CD14-positive monocyte (primary cell): ENCODE measurements around the gene DTX4. TPM values are rescaled to one million over a fixed set of nuclear protein-coding genes. Genes with fewer than 3 reads are reported as not detected.

Source experiments
- DNase-seq, 3 donors: peaks; one replicate each; pipeline ENCODE4 v3.0.0-alpha.2; 2011 to 2022
- H2AFZ ChIP-seq: 2 replicates; pipeline ENCODE4 v1.6.0; 2012; ENCODE audit warnings: mild to moderate bottlenecking, low read depth, low read length, inconsistent platforms; ENCODE audit not compliant: insufficient read depth, poor library complexity, severe bottlenecking
- H3K27ac ChIP-seq, 2 donors: 1 replicate in 1 of 2; 2 replicates in 1 of 2; pipeline ENCODE4 v1.5.1; 2012 to 2013; ENCODE audit warnings: low read length in 2 of 2, control low read depth in 1 of 2, inconsistent platforms in 1 of 2, low read depth in 1 of 2, mild to moderate bottlenecking in 1 of 2
- H3K27me3 ChIP-seq, 2 donors: one replicate each; pipeline versions ENCODE4 v1.6.0 to v1.6.1; 2011 to 2013; ENCODE audit warnings: low read length in 2 of 2; ENCODE audit not compliant: control insufficient read depth in 2 of 2, insufficient read depth in 2 of 2
- H3K36me3 ChIP-seq, 2 donors: replicated peaks in 1 of 2; 1 replicate in 1 of 2; 2 replicates in 1 of 2; pipeline versions ENCODE4 v1.5.1 to v1.6.1; 2012 to 2013; ENCODE audit warnings: low read length in 2 of 2, control low read depth in 1 of 2, inconsistent platforms in 1 of 2, mild to moderate bottlenecking in 1 of 2; ENCODE audit not compliant: insufficient read depth in 2 of 2, control insufficient read depth in 1 of 2
- H3K4me1 ChIP-seq, 2 donors: 1 replicate in 1 of 2; 2 replicates in 1 of 2; pipeline versions ENCODE4 v1.5.1 to v1.6.1; 2012 to 2013; ENCODE audit warnings: low read length in 2 of 2, control low read depth in 1 of 2, inconsistent platforms in 1 of 2, mild to moderate bottlenecking in 1 of 2, moderate library complexity in 1 of 2; ENCODE audit not compliant: insufficient read depth in 2 of 2, control insufficient read depth in 1 of 2
- H3K4me2 ChIP-seq: replicated peaks from 2 replicates; pipeline ENCODE3; 2012; ENCODE audit warnings: low read length, moderate library complexity, mild to moderate bottlenecking; ENCODE audit not compliant: poor library complexity, severe bottlenecking; ENCODE audit errors: extremely low read depth
- H3K4me3 ChIP-seq, 3 experiments: fragments of 200-600 bp in 1 of 3; sonication (generic) in 1 of 3; replicated peaks in 1 of 3; 1 replicate in 2 of 3; 2 replicates in 1 of 3; pipeline ENCODE4 v1.5.1; 2011 to 2013; ENCODE audit warnings: low read length in 3 of 3, mild to moderate bottlenecking in 3 of 3, control low read depth in 2 of 3, low read depth in 2 of 3, inconsistent platforms in 1 of 3, moderate library complexity in 1 of 3
- H3K79me2 ChIP-seq: 2 replicates; pipeline ENCODE4 v1.6.0; 2012; ENCODE audit warnings: mild to moderate bottlenecking, control low read depth, inconsistent platforms, low read length, moderate library complexity; ENCODE audit not compliant: insufficient read depth
- H3K9ac ChIP-seq: 2 replicates; pipeline ENCODE4 v1.6.0; 2017; ENCODE audit warnings: low read length, mild to moderate bottlenecking; ENCODE audit not compliant: insufficient read depth, poor library complexity, severe bottlenecking
- H3K9me3 ChIP-seq, 2 donors: replicated peaks in 1 of 2; 1 replicate in 1 of 2; 2 replicates in 1 of 2; pipeline versions ENCODE4 v1.5.1 to v1.6.1; 2012 to 2013; ENCODE audit warnings: low read length in 2 of 2, control low read depth in 1 of 2; ENCODE audit not compliant: control insufficient read depth in 1 of 2, insufficient read depth in 1 of 2
- H4K20me1 ChIP-seq: 2 replicates; pipeline ENCODE4 v1.6.0; 2012; ENCODE audit warnings: mild to moderate bottlenecking, low read length, control low read depth, moderate library complexity; ENCODE audit not compliant: insufficient read depth
- H3K27ac Mint-ChIP-seq, 7 donors: one replicate each; pipeline ENCODE4 v1.8.0; 2020; ENCODE audit warnings: mild to moderate bottlenecking in 7 of 7, mixed read lengths in 7 of 7, moderate library complexity in 6 of 7, inconsistent platforms in 2 of 7
- H3K27me3 Mint-ChIP-seq, 3 donors: one replicate each; pipeline ENCODE4 v1.8.0; 2021 to 2022; ENCODE audit warnings: low read depth in 3 of 3, mild to moderate bottlenecking in 3 of 3, mixed read lengths in 3 of 3, moderate library complexity in 3 of 3, inconsistent platforms in 1 of 3
- H3K36me3 Mint-ChIP-seq, 2 donors: one replicate each; pipeline ENCODE4 v1.8.0; 2020; ENCODE audit warnings: mixed read lengths in 2 of 2, inconsistent platforms in 1 of 2, mild to moderate bottlenecking in 1 of 2
- H3K4me1 Mint-ChIP-seq: one replicate; pipeline ENCODE4 v1.8.0; 2020; ENCODE audit warnings: mild to moderate bottlenecking, mixed read lengths
- H3K4me3 Mint-ChIP-seq, 2 donors: one replicate each; pipeline ENCODE4 v1.8.0; 2020; ENCODE audit warnings: mild to moderate bottlenecking in 2 of 2, mixed read lengths in 2 of 2, moderate library complexity in 1 of 2
- H3K9me3 Mint-ChIP-seq, 7 donors: one replicate each; pipeline ENCODE4 v1.8.0; 2020 to 2022; ENCODE audit warnings: mixed read lengths in 7 of 7, mild to moderate bottlenecking in 6 of 7, moderate library complexity in 6 of 7, inconsistent platforms in 2 of 7
- CTCF ChIP-seq: fragments of 200-600 bp; IDR thresholded peaks from one replicate; pipeline ENCODE4 v1.8.0; 2022; ENCODE audit warnings: antibody characterized with exemption, mild to moderate bottlenecking
- WGBS: methylation state at CpG from one replicate; pipeline ENCODE4 v1.1.5; 2013; ENCODE audit warnings: missing lambda C conversion rate; ENCODE audit not compliant: insufficient coverage; 5-methylcytosine and 5-hydroxymethylcytosine counted together
- intact Hi-C, 2 donors: fragments of 100-400 bp; cut with micrococcal nuclease; formaldehyde crosslinking; loops; one replicate each; pipeline versions ENCODE4 v1.15.0 to v1.15.1; 2023
- polyA plus RNA-seq, 3 donors: library from polyadenylated mRNA; depleted of rRNA in 1 of 3; unstranded in 2 of 3; stranded (reverse) in 1 of 3; fragments of 300-500 nt in 2 of 3; fragments of >200 nt in 1 of 3; fragmentation: Illumina TruSeq in 2 of 3; gene quantifications; 1 replicate in 2 of 3; 2 replicates in 1 of 3; pipeline ENCODE4 v1.2.3, GENCODE V29; 2012 to 2021

Gene DTX4
- polyA plus RNA-seq, 3 donors, result 0.96 to 1.9 (median 1.1) TPM

DNA sequence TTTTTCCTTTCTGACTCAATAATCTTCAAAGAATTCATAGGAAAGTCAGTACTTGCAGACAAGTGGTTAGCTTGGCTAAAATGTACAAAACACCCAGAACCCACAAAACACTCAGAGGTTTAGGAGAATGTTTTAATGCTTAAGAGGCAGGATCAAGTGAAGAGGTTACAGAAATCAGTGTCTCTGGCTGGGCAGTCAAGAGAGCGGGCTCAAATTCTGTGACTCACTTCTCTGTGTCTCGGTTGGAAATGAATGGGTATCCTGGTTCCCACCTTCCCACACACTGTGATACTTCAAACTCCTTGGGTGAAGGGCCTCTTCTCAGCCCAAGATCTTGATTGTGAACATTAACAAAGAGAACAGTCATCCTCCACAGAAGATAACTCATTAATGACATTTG is 37.0 kb downstream of the DTX4 start:
- peak overlapping the region; percentile 81 for H3K9ac ChIP-seq
- peak overlapping the region; percentile 70 to 99 (median 98) for H3K4me3 ChIP-seq
- TF ChIP-seq CTCF, result no peak
- H3K36me3 ChIP-seq, result peaks cover 41 to 60% of the 10 kb centered on the region in 2 donors
- H4K20me1 ChIP-seq, result peaks cover 70% of the 10 kb centered on the region
- peak overlapping the region; percentile 98 to 99 for H3K4me3 Mint-ChIP-seq
- H3K9me3 ChIP-seq, result no peaks in the 10 kb centered on the region
- intact Hi-C loops, result loop anchor here (2.0 to 5.0 kb wide), 4 partner anchors 16 to 48 kb away; partner anchors contain the start of gene DTX4 (in 2 of the 2)
- H3K36me3 Mint-ChIP-seq, result peaks cover 77 to 83% of the 10 kb centered on the region in 2 donors
- H3K9me3 Mint-ChIP-seq, result peaks cover 0 to 5% (median 0%) of the 10 kb centered on the region in 7 donors
- peak overlapping the region; percentile 98 for H3K4me2 ChIP-seq
- WGBS, result no CpG with 5 or more reads among the region's 2 CpGs
- H3K27ac Mint-ChIP-seq, result peak overlapping the region; percentile 86 to 98 (median 97)
- DNase-seq, result peak in 2 of 3 donors; percentile 46 to 49
- H3K4me1 ChIP-seq, result peaks cover 46 to 71% of the 10 kb centered on the region in 2 donors
- no peaks in the 10 kb centered on the region for H3K27me3 Mint-ChIP-seq
- H3K27ac ChIP-seq, result peak overlapping the region; percentile 4 to 93
- H3K4me1 Mint-ChIP-seq, result peaks cover 58% of the 10 kb centered on the region
- H3K27me3 ChIP-seq, result no peaks in the 10 kb centered on the region
- H3K79me2 ChIP-seq, result peaks cover 99% of the 10 kb centered on the region
- no peak overlapping the region for H2AFZ ChIP-seq

- Histone ChIP-seq H3K79me2 (peaks cover 88% of the 10 kb centered on the region), H3K9ac (peak overlapping the region; percentile 81), H4K20me1 (peaks cover 38% of the 10 kb centered on the region), H3K27ac (peak overlapping the region; percentile 91 to 93), H3K27me3 (no peaks in the 10 kb centered on the region), H3K4me2 (peak overlapping the region; percentile 98), H3K9me3 (no peaks in the 10 kb centered on the region), H3K4me1 (peaks cover 47 to 70% of the 10 kb centered on the region in 2 donors), H3K36me3 (peaks cover 18 to 28% of the 10 kb centered on the region in 2 donors), H3K4me3 (peak overlapping the region; percentile 70 to 99 (median 98)), H2AFZ (no peak overlapping the region)
- Mint-ChIP-seq H3K36me3 (peaks cover 48 to 56% of the 10 kb centered on the region in 2 donors), H3K27me3 (peaks cover 0 to 4% (median 0%) of the 10 kb centered on the region in 3 donors), H3K4me1 (peaks cover 55% of the 10 kb centered on the region), H3K9me3 (peaks cover 0 to 5% (median 0%) of the 10 kb centered on the region in 7 donors), H3K27ac (peak overlapping the region; percentile 97 to 99 (median 98)), H3K4me3 (peak overlapping the region; percentile 98 to 99)
- WGBS, result 84% methylated on average over 2 of the region's 7 CpGs
- intact Hi-C loops, result loop anchor here in 1 of 2 donors (5.0 kb wide), 2 partner anchors 455 to 635 kb away; partner anchors contain the start of genes LPXN, PATL1 and ZFP91
- DNase-seq, result no peak
- no peak for TF ChIP-seq CTCF
These were observed 40.3 kb downstream of the DTX4 start for GRCh38 chr11:59212222-59212621.
